PFSK-1 (cell line): ENCODE results near the gene PCSK4.

Experiments
- FOXP2 ChIP-seq: optimal IDR thresholded peaks from 2 replicates; pipeline ENCODE3; 2011; ENCODE audit warnings: borderline replicate concordance, control low read depth, inconsistent platforms; ENCODE audit not compliant: insufficient read depth; ENCODE audit errors: extremely low read length, extremely low read depth
- POLR2AphosphoS5 ChIP-seq: IDR thresholded peaks from 2 replicates; pipeline ENCODE4 v1.6.1; 2012; ENCODE audit warnings: low read depth, mild to moderate bottlenecking, control low read depth, low read length, moderate library complexity
- SIN3A ChIP-seq: IDR thresholded peaks from 2 replicates; pipeline ENCODE4 v1.6.1; 2012; ENCODE audit warnings: mild to moderate bottlenecking, low read length, moderate library complexity, borderline replicate concordance; ENCODE audit not compliant: insufficient read depth
- TAF1 ChIP-seq: IDR thresholded peaks from 2 replicates; pipeline ENCODE4 v1.6.1; 2012; ENCODE audit warnings: low read length, control low read depth, borderline replicate concordance; ENCODE audit not compliant: insufficient read depth
- TF ChIP-seq, protein P1 (sequence below), 2 experiments: IDR thresholded peaks; 2 replicates each; pipeline versions ENCODE4 v1.6.1 to v1.8.0; 2011 to 2012; ENCODE audit warnings: low read depth in 2 of 2, low read length in 2 of 2, control low read depth in 1 of 2, inconsistent platforms in 1 of 2, mild to moderate bottlenecking in 1 of 2, moderate library complexity in 1 of 2; ENCODE audit not compliant: insufficient read depth in 1 of 2

PCSK4 gene

DNA sequence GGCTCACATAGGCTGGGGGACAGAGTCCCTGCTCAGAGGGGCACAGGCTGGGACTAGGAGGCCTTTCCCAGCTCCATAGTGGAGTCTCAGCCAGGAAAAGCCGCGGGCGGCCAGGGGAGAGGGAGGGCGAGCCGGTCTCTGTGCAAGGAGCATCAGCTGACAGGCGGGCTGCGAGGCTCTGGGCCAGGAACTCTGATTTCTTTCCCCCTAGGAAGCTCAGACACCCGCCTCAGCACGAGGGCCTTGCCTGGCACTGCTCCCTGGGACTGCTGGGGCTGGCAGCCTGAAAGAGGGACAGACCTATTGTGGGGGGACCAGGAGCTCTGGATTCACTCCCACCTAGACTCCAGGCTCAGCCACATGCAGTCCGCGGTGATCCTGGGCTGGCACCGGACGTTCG, 31.5 kb upstream of the PCSK4 start:
- TF ChIP-seq FOXP2 (no peak), SIN3A (no peak)

DNA sequence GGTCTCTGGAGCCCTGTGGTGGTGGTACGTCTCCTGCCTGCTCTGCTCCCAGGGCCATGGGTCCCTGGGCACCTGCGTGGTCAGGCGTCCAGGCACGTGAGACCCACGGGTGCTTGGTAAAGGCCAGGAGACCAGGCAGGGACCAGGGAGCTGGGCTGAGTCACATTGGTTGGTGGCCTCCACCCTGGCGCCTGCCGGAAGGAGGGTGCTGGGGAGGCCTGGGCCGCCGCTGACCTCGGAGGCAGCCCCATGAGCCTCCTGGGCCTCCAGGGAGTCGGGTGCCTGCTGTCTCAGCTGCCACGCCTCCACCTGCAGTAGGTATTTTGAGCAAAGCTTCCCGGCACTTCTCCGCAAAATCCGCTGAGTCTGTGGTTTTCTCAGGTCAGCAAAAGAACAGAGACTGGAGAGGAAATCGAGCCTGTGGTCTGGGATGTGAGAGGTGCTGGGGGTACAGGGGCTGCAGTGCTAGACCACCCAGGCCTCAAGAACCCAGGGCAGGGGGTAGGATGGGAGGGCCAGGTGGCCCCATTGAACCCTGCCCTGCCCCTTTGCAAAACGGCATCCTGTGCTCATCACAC, 30.1 kb upstream of the PCSK4 start:
- TF ChIP-seq TAF1 = no peak
- TF ChIP-seq, protein P1, sequence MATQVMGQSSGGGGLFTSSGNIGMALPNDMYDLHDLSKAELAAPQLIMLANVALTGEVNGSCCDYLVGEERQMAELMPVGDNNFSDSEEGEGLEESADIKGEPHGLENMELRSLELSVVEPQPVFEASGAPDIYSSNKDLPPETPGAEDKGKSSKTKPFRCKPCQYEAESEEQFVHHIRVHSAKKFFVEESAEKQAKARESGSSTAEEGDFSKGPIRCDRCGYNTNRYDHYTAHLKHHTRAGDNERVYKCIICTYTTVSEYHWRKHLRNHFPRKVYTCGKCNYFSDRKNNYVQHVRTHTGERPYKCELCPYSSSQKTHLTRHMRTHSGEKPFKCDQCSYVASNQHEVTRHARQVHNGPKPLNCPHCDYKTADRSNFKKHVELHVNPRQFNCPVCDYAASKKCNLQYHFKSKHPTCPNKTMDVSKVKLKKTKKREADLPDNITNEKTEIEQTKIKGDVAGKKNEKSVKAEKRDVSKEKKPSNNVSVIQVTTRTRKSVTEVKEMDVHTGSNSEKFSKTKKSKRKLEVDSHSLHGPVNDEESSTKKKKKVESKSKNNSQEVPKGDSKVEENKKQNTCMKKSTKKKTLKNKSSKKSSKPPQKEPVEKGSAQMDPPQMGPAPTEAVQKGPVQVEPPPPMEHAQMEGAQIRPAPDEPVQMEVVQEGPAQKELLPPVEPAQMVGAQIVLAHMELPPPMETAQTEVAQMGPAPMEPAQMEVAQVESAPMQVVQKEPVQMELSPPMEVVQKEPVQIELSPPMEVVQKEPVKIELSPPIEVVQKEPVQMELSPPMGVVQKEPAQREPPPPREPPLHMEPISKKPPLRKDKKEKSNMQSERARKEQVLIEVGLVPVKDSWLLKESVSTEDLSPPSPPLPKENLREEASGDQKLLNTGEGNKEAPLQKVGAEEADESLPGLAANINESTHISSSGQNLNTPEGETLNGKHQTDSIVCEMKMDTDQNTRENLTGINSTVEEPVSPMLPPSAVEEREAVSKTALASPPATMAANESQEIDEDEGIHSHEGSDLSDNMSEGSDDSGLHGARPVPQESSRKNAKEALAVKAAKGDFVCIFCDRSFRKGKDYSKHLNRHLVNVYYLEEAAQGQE (IDR thresholded peaks at IDR 0.05; ENCODE audit: insufficient read depth in 1 of 2, low read depth in 2 of 2, low read length in 2 of 2) = no peak
- TF ChIP-seq FOXP2 = no peak
- TF ChIP-seq POLR2AphosphoS5 = no peak
- no peak for TF ChIP-seq SIN3A

DNA sequence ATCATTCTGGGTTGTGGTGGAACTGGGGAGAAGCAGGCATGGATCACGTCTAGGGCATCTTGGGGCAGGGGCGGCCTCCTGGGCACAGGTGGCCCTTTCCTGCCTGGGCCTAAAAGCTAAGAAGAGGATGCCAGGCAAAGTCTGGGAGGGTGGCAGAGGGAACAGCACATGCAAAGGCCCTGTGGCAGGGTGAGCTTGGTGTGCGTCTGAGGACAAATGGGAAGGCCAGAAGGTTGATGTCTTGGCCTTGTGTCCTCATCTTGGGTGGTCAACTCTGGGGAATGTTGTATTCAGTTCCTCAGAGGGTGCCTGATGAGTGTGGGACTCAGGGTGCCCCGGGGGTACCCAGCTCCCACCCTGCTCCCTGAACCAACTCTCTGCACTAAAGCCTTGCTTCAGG, 28.3 kb upstream of the PCSK4 start:
- TF ChIP-seq FOXP2 (no peak), TAF1 (no peak), POLR2AphosphoS5 (no peak), SIN3A (no peak)
- TF ChIP-seq, protein P1 (IDR thresholded peaks at IDR 0.05; ENCODE audit: insufficient read depth in 1 of 2, low read depth in 2 of 2, low read length in 2 of 2) = no peak

DNA sequence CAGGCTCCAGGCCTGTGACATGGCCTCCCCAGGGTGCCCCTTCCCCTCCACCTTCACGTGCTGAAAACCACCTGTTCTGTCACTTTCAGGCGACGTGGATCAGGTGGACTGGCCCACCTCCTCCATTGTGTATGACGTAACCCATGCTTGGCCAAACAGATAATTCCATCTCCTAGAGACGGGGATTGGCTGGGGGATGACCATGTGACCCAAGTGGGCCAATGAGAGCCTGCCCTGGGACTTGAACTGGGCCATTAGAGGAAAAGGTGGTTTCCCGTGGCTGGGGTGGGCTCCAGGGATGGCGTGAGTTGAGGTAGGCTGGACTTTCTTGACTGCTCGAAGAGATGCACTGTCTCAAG, 26.2 kb upstream of the PCSK4 start:
- TF ChIP-seq, protein P1 (IDR thresholded peaks at IDR 0.05; ENCODE audit: insufficient read depth in 1 of 2, low read depth in 2 of 2, low read length in 2 of 2) = no peak
- TF ChIP-seq TAF1 = no peak
- TF ChIP-seq SIN3A = no peak
- no peak for TF ChIP-seq FOXP2
- TF ChIP-seq POLR2AphosphoS5 = no peak

DNA sequence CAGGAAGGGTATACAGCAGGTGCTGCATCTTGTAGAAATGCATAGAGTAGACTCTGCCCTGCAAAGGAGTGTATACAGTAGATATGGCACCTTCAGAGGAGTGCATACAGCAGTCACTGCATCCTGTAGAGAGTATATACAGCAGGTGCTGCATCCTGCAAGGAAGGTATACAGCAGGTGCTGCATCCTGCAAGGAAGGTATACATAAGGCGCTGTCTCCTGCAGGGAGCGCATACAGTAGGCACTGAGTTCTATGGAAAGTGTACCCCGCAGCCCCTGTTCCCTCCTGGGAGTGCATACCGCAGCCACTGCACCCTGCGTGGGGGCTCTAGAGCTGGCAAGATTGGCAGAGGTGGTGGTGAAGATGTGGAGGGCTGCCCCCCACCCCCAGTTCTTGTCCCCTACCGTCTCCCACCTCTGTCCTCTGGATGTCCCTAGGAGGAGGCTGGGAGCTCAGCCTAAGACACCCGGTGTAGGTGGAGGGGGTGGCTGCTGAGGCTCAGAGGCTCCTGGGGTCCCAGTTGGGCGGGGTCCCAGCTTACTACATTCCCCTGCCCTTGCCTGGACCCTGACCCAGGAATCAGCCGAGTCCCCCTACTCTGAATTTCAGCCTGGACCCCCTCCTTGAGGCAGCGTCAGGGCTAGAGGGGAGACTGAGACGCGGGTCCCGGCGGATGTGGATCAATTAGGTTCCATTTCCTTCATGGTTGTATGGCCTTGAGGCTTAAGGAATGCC, 25.0 kb upstream of the PCSK4 start:
- TF ChIP-seq FOXP2 (no peak), TAF1 (no peak), POLR2AphosphoS5 (no peak), SIN3A (no peak)
- TF ChIP-seq, protein P1 (IDR thresholded peaks at IDR 0.05; ENCODE audit: insufficient read depth in 1 of 2, low read depth in 2 of 2, low read length in 2 of 2) = no peak
